Ascending aorta (tissue), 2 donors: ENCODE measurements around the gene PLEKHF1. TPM values are rescaled to one million over a fixed set of nuclear protein-coding genes. Genes with fewer than 3 reads are reported as not detected.
A peak's percentile ranks its signal among the peaks of the same experiment; 100 is the strongest.

Experiments used
- DNase-seq, 2 donors: peaks; one replicate each; pipeline ENCODE4 v3.0.0-alpha.2; 2019; ENCODE audit warnings: low spot score in 2 of 2
- H3K27ac ChIP-seq, 2 donors: fragments of 200-600 bp; sonication (generic); one replicate each; pipeline ENCODE4 v1.5.1; 2016 to 2017; ENCODE audit warnings: mild to moderate bottlenecking in 1 of 2
- H3K27me3 ChIP-seq: fragments of 200-600 bp; sonication (generic); one replicate; pipeline ENCODE4 v1.5.1; 2017
- H3K36me3 ChIP-seq, 2 donors: fragments of 200-600 bp; sonication (generic); one replicate each; pipeline ENCODE4 v1.5.1; 2016
- H3K4me1 ChIP-seq, 2 donors: fragments of 200-600 bp; sonication (generic); one replicate each; pipeline ENCODE4 v1.5.1; 2016 to 2017; ENCODE audit warnings: mild to moderate bottlenecking in 1 of 2
- H3K4me3 ChIP-seq, 2 donors: fragments of 200-600 bp; sonication (generic); one replicate each; pipeline ENCODE4 v1.5.1; 2016 to 2017; ENCODE audit warnings: mild to moderate bottlenecking in 1 of 2
- H3K9me3 ChIP-seq, 2 donors: fragments of 200-600 bp; sonication (generic); one replicate each; pipeline ENCODE4 v1.5.1; 2016
- CTCF ChIP-seq, 3 experiments: fragments of 200-600 bp in 2 of 3; fragments of 450-650 bp in 1 of 3; sonication (generic) in 2 of 3; IDR thresholded peaks; one replicate each; pipeline ENCODE4 v1.5.1; 2016 to 2019; ENCODE audit warnings: antibody characterized with exemption in 3 of 3, mild to moderate bottlenecking in 1 of 3, moderate library complexity in 1 of 3
- intact Hi-C: fragments of 100-400 bp; cut with DNase I; formaldehyde crosslinking; loops from one replicate; pipeline ENCODE4 v1.15.1; 2023
- total RNA-seq: library from RNA; depleted of rRNA; stranded (reverse); fragments of >200 nt; gene quantifications from one replicate; pipeline ENCODE4 v1.1.0, GENCODE V29; 2016

PLEKHF1 gene
- total RNA-seq, 1 donor from 2014 or later, result 68.3 TPM

- Histone ChIP-seq H3K27ac (peak overlapping the region in 1 of 2 donors; percentile 49), H3K27me3 (no peaks in the 10 kb centered on the region), H3K36me3 (no peaks in the 10 kb centered on the region), H3K9me3 (peaks cover 0 to 6% of the 10 kb centered on the region in 2 donors), H3K4me3 (no peak overlapping the region), H3K4me1 (peaks cover 4 to 32% of the 10 kb centered on the region in 2 donors)
- no peak for DNase-seq
- TF ChIP-seq CTCF (IDR thresholded peaks at IDR 0.05), result no peak
- intact Hi-C loops, result no loop called here
Measured at GRCh38 chr19:29686285-29686805, 21.1 kb downstream of the PLEKHF1 start.

GRCh38 chr19:29687244-29687896, 22.1 kb downstream of the PLEKHF1 start:
- Histone ChIP-seq H3K4me3 (no peak overlapping the region), H3K27me3 (no peaks in the 10 kb centered on the region), H3K36me3 (no peaks in the 10 kb centered on the region), H3K9me3 (peaks cover 0 to 6% of the 10 kb centered on the region in 2 donors), H3K4me1 (peaks cover under 1 to 22% of the 10 kb centered on the region in 2 donors), H3K27ac (peak overlapping the region; percentile 46 to 49)
- intact Hi-C loops, result no loop called here
- DNase-seq, result peak in 1 of 2 donors; percentile 79
- no peak for TF ChIP-seq CTCF (IDR thresholded peaks at IDR 0.05)

GRCh38 chr19:29687897-29688728, 22.9 kb downstream of the PLEKHF1 start:
- Histone ChIP-seq H3K4me1 (peaks cover 0 to 16% of the 10 kb centered on the region in 2 donors), H3K4me3 (no peak overlapping the region), H3K36me3 (no peaks in the 10 kb centered on the region), H3K27me3 (no peaks in the 10 kb centered on the region), H3K9me3 (peaks cover 0 to 6% of the 10 kb centered on the region in 2 donors), H3K27ac (no peak overlapping the region)
- TF ChIP-seq CTCF (IDR thresholded peaks at IDR 0.05), result no peak
- intact Hi-C loops, result no loop called here
- no peak for DNase-seq

GRCh38 chr19:29690842-29691241, 25.6 kb downstream of the PLEKHF1 start:
- Histone ChIP-seq H3K27me3 (no peaks in the 10 kb centered on the region), H3K27ac (no peak overlapping the region), H3K4me1 (peaks cover 0 to 17% of the 10 kb centered on the region in 2 donors), H3K4me3 (no peak overlapping the region), H3K36me3 (no peaks in the 10 kb centered on the region), H3K9me3 (peaks cover 0 to 6% of the 10 kb centered on the region in 2 donors)
- DNase-seq, result no peak
- TF ChIP-seq CTCF (IDR thresholded peaks at IDR 0.05), result peak; percentile 26 to 47 (median 38)
- intact Hi-C loops, result no loop called here

- H3K36me3 ChIP-seq, result no peaks in the 10 kb centered on the region
- H3K27ac ChIP-seq, result peak overlapping the region; percentile 37 to 61
- no peaks in the 10 kb centered on the region for H3K27me3 ChIP-seq
- TF ChIP-seq CTCF (IDR thresholded peaks at IDR 0.05), result no peak
- no peak for DNase-seq
- intact Hi-C loops, result loop anchor here (1.0 kb wide), 2 partner anchors 22 to 84 kb away; no protein-coding TSS in a partner anchor
- no peak overlapping the region for H3K4me3 ChIP-seq
- H3K4me1 ChIP-seq, result peaks cover 0 to 9% of the 10 kb centered on the region in 2 donors
- H3K9me3 ChIP-seq, result peaks cover 0 to 6% of the 10 kb centered on the region in 2 donors
Measured at GRCh38 chr19:29694161-29694560, 28.9 kb downstream of the PLEKHF1 start.
